ENCODE data around the gene DIP2C.

The DIP2C gene

DNA sequence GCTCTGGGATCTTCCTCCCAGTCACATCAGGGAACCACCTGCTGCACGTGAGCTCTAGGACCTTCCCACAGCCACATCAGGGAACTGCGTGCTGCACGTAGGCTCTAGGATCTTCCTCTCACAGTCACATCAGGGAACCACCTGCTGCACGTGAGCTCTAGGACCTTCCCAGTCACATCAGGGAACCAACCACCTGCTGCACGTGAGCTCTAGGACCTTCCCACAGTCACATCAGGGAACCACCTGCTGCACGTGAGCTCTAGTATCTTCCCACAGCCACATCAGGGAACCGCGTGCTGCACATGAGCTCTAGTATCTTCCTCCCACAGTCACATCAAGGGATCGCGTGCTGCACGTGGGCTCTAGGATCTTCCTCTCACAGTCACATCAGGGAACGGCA, 229.7 kb downstream of the DIP2C start:
- TF ChIP-seq, protein P1, sequence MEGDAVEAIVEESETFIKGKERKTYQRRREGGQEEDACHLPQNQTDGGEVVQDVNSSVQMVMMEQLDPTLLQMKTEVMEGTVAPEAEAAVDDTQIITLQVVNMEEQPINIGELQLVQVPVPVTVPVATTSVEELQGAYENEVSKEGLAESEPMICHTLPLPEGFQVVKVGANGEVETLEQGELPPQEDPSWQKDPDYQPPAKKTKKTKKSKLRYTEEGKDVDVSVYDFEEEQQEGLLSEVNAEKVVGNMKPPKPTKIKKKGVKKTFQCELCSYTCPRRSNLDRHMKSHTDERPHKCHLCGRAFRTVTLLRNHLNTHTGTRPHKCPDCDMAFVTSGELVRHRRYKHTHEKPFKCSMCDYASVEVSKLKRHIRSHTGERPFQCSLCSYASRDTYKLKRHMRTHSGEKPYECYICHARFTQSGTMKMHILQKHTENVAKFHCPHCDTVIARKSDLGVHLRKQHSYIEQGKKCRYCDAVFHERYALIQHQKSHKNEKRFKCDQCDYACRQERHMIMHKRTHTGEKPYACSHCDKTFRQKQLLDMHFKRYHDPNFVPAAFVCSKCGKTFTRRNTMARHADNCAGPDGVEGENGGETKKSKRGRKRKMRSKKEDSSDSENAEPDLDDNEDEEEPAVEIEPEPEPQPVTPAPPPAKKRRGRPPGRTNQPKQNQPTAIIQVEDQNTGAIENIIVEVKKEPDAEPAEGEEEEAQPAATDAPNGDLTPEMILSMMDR (IDR thresholded peaks at IDR 0.05): no peak

DNA sequence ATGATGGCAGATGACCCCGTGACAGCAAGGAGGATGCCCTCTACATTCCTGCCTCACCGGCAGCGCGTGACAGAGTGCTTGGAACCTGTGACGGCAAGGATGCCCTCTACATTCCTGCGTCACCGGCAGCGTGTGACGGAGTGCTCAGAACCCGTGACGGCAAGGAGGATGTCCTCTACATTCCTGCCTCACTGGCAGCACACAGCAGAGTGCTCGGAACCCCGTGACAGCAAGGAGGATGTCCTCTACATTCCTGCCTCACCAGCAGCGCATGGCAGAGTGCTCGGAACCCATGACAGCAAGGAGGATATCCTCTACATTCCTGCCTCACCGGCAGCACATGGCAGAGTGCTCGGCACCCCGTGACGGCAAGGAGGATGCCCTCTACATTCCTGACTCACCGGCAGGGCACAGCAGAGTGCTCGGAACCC, 231.0 kb downstream of the DIP2C start:
- TF ChIP-seq, protein P1 (IDR thresholded peaks at IDR 0.05): no peak

DNA sequence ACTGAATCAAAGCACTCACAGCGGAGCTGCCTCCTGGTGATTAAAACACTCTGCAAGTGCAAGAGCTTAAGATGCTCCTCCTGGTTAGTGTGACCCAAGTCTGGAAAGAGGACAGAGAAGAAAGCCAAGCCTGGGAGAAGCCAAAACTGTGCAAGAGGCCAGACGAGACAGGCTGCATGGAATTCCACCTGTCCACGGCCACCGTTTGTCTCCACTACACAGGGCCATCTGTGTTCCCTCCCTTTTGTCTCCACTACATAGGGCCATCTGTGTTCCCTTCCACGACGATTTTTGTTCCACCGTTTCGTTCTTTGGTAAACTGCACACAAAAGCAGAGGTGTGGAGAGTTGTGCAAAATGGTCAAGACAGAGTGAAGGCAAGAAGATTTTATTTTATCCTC, 233.0 kb downstream of the DIP2C start:
- TF ChIP-seq, protein P1 (IDR thresholded peaks at IDR 0.05): no peak

DNA sequence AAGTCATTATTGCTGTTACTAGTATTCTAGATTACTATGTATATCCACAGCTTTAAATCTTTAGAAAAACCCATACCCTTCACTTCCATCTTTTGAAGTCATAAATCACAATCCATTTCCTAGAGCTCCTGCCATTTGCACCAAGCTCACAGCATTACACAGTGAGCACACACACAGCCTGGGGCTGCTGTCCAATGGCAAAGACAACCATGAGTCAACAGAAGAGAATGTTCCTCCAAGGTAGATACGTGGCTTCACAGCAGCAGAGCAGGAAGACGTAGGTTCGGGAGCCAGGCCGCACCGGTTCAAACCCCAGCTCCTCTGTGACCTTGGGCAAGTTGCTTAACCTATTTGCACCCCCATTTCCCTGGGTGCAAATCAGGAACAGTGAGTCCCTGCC, 234.6 kb downstream of the DIP2C start:
- TF ChIP-seq, protein P1 (IDR thresholded peaks at IDR 0.05): no peak

DNA sequence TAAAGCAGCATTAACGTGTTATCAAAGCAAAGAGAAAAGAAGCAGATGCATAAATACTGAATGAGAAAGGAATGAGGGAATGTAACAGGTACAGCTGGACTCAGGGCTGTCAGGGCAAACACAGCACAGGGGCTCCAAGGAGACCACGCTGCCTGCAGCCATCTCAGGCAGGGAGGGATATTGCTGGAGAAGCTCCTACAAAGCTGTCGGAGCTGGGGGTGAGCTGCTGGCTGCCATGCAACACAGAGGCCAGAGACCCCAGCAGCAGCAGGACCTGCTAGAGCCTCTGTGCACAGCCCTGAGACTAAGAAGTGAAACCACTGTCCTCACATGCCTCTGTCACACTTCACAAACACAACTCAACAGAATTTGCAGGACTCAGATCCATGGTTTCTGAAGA, 235.8 kb downstream of the DIP2C start:
- TF ChIP-seq, protein P1 (IDR thresholded peaks at IDR 0.05): no peak

DNA sequence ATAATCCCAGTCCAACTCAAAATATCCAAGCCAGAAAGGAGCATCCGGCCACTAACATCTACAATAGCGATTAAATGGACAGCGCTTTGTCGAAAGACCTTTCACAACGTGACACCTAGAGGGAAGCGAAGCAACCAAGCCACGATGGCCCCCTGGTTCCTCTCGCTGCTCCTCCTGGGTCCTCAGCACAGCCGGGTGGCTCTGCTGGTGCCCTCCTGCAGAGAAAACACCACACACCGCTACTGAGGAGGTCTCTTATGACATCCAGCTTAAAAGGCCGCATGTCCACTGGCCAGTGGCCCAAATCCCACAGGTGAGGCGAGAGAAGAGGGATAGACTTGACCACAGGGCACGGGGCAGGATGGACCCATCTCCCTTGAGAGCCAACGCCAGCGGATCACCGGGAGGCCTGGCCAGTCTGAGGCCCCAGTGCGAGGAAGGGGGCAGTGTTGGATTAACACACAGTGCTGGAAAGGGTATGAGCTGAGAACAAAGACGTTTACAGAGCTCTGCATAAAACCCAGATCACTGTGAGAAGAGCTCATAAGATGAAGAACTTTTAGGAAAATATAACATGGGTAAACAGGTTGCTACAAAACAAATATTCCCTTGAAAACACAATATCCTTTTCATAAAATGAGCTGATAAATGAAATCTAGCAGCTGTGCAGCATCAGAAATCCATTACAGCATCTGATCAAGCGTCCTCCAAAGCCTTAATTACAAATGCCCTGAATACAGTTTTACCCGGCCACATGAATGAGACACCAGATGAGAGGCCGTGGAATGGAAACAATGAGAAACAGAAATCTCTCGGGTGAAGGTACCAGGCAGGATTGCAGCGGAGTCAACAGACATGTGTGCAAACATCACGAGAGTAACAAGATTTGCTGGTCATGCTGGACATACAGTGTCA, 236.7 kb downstream of the DIP2C start:
- TF ChIP-seq, protein P1 (IDR thresholded peaks at IDR 0.05): no peak

DNA sequence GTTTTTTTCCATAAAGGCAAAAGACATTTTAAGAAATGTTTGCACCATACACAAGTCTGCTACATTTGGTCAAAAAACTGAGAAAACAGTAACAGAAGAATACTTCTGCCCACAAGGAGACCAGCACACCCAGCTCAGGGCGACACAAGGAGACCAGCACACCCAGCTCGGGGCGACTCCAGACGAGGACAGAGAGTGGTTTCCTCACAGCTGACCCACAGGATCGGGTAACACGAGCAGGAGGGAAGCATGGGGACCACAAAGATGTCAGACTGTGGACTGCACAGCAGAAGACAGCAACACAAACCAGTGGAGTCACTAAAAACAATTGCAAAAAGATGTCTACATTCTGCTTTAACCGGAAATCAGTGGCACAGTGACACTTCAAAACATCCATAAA, 237.6 kb downstream of the DIP2C start:
- TF ChIP-seq, protein P1 (IDR thresholded peaks at IDR 0.05): no peak

Measured in LNCAP (cell line).